HFF-Myc (cell line): ENCODE results near the gene UBALD2.
"Not testable (repeated sequence)": the region's sequence is repeated elsewhere in the genome, so short reads cannot be mapped to it uniquely, and the experiment has no call there.

ENCODE experiments used
- DNase-seq: peaks from one replicate; pipeline ENCODE4 v3.0.0-alpha.2; 2011; ENCODE audit warnings: low read depth; ENCODE audit errors: extremely low read depth
- H3K4me3 ChIP-seq: replicated peaks from 2 replicates; pipeline ENCODE4 v1.5.1; 2011; ENCODE audit warnings: low read depth, mild to moderate bottlenecking, control low read depth, low read length
- TF ChIP-seq, protein P1 (sequence below): IDR thresholded peaks from 2 replicates; pipeline ENCODE4 v1.5.1; 2012; ENCODE audit warnings: mild to moderate bottlenecking, low read depth, low read length, control low read depth; ENCODE audit errors: missing control alignments

UBALD2 gene

GRCh38 chr17:76246080-76247066 lies 18.8 kb upstream of the UBALD2 start:
- no peak for DNase-seq
- no peak overlapping the region for H3K4me3 ChIP-seq
- TF ChIP-seq, protein P1, sequence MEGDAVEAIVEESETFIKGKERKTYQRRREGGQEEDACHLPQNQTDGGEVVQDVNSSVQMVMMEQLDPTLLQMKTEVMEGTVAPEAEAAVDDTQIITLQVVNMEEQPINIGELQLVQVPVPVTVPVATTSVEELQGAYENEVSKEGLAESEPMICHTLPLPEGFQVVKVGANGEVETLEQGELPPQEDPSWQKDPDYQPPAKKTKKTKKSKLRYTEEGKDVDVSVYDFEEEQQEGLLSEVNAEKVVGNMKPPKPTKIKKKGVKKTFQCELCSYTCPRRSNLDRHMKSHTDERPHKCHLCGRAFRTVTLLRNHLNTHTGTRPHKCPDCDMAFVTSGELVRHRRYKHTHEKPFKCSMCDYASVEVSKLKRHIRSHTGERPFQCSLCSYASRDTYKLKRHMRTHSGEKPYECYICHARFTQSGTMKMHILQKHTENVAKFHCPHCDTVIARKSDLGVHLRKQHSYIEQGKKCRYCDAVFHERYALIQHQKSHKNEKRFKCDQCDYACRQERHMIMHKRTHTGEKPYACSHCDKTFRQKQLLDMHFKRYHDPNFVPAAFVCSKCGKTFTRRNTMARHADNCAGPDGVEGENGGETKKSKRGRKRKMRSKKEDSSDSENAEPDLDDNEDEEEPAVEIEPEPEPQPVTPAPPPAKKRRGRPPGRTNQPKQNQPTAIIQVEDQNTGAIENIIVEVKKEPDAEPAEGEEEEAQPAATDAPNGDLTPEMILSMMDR: no peak

DNA sequence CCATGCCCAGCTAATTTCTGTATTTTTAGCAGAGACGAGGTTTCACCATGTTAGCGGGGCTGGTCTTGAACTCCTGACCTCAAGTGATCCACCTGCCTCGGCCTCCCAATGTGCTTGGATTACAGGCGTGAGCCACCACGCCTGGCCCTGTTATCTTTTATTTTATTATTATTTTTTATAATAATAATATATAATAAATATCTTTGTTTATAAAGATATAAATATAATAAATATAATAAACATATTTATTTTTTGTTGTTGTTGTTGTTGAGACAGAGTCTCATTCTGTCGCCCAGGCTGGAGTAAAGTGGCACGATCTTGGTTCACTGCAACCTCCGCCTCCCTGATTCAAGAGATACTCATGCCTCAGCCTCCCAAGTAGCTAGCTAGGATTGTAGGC lies 17.8 kb upstream of the UBALD2 start:
- DNase-seq: no peak
- TF ChIP-seq, protein P1: no peak
- no peak overlapping the region for H3K4me3 ChIP-seq

GRCh38 chr17:76248013-76248782 lies 16.9 kb upstream of the UBALD2 start:
- no peak for DNase-seq
- TF ChIP-seq, protein P1: peak; percentile 4
- no peak overlapping the region for H3K4me3 ChIP-seq

GRCh38 chr17:76250141-76250540 lies 15.0 kb upstream of the UBALD2 start:
- TF ChIP-seq, protein P1: no peak
- no peak overlapping the region for H3K4me3 ChIP-seq
- DNase-seq: no peak

GRCh38 chr17:76251478-76252039 lies 13.6 kb upstream of the UBALD2 start:
- TF ChIP-seq, protein P1: no peak
- H3K4me3 ChIP-seq: no peak overlapping the region
- no peak for DNase-seq

DNA sequence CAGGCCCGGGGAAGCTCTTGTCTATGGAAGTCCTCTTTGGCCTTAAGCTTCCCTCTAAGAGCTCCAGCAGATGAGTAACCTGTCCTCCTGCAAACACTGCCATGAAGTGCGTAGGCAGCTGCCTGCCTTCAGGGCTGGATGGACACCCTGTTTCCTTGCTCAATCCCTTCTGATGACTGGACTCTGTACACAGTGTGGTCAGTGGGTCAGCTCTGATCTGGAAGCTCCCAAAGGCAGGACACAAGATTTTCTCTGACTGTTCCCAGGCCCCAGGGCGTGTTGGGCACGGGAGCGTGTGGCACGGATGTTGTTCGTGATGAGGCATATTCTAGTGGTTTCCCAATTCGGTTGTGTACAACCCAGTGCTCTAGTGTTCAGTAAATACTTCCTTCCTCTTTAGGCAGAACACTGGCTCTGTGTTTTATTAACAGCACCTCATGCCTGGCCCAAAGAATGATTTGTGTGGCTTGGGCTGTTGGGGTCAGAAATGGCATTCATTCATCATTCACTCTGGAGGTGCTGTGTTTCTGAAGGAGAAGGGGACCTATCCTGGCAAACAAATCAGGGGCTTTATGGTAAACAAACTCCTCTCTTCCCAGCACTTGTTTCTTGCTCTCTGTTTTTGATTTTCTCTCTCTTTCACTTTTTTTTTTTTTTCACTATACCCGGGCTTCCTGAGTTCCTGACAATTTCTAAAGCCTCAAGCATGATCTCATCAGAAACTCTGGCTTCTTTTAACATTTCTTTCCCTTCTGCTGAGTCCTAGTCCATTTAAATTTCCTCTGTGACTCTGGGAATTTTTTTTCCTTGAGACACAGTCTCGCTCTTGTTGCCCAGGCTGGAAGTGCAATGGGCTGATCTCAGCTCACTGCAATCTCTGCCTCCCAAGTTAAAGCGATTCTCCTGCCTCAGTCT lies 12.9 kb upstream of the UBALD2 start:
- no peak overlapping the region for H3K4me3 ChIP-seq
- TF ChIP-seq, protein P1: no peak
- DNase-seq: no peak

DNA sequence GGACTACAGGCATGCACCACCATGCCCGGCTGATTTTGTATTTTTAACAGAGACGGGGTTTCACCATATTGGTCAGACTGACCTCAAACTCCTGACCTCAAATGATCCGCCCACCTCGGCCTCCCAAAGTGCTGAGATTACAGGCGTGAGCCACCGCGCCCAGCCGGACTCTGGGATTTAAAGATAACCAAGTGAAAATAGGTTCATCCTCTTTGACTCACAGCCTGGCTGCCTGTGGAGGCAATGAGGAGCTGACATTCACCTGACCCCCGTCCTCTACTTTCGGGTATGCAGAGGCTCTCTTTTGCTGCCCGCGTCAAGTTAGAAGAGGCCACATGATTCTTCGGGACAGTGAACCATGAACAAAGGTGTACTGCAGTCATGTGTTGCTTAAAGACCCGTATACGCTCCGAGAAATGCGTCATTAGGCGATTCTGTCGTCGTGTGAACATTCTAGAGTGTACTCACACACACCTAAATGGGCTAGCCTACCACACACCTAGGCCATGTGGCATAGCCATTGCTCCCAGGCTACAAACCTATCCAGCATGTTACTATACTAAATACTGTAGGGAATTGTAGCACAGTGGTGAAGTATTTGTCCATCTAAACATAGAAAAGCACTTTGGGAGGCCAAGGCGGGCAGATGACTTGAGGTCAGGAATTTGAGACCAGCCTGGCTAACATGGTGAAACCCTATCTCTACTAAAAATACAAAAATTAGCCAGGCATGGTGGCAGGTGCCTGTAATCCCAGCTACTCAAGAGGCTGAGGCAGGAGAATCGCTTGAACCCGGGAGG lies 12.0 kb upstream of the UBALD2 start:
- not testable (repeated sequence) for DNase-seq, H3K4me3 ChIP-seq
